Measurements from ENCODE around the gene RAET1G. TPM values are rescaled to one million over a fixed set of nuclear protein-coding genes. Genes with fewer than 3 reads are reported as not detected.
"Not testable (repeated sequence)": the region's sequence is repeated elsewhere in the genome, so short reads cannot be mapped to it uniquely, and the experiment has no call there.

The RAET1G gene
- total and polyA plus RNA-seq, 2 donors (not counting 3 experiments of a cell fraction or from before 2014, with no cell fraction given), result 1.6 to 2.1 TPM

DNA sequence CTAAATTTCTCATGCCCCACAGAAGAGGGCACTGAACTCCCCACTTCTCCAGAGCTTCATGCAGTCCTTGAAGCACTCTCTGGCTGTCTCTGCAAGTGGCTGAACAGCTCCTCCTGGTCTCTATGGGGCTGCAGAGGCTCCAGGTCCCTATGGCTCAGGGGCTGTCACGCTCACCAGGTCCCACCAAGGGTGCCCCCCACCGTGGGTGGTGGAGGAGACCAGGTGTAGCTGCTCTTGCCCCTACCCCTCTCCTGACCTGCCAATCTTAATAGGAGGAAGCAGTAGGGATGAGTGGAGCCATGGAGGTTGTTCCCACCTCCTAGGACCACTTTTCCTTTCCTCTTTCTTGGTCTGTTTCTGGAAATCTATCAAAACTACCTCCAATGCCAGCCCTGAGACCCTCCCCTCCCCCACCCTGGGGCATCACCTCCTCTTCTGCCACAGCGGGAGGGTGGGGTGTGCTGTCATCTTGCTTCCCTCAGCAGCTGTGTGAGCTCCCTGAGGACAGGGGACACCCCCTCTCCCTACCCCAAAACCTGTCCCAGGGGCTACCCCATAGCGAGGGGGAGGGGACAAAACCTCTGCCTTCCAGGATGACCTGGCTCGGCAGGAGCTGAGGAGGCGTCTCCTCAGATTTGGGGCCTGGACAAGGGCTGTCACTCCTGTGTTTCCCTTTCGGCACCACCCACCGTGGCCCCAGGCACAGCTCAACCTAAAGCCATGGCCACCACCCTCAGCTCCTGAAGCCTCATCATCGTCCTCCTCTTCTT is 13.0 kb downstream of the RAET1G start:
- dilution Hi-C loops (cut with MboI; ENCODE audit: extremely low pct_ligation_motif_present, low sequenced_read_pairs) (no loop called here), intact Hi-C loops (cut with micrococcal nuclease) (no loop called here)
- Histone ChIP-seq H4K20me1 (replicated peaks; ENCODE audit: control insufficient read depth, extremely low read depth, insufficient read depth, low read length) (no peaks in the 10 kb centered on the region), H3K27me3 (ENCODE audit: control insufficient read depth in 2 of 2, insufficient read depth in 2 of 2, low read length in 2 of 2) (peaks cover 6 to 8% of the 10 kb centered on the region in 2 experiments), H2AFZ (ENCODE audit: low read depth, low read length) (no peak overlapping the region), H3K36me3 (ENCODE audit: control insufficient read depth in 2 of 2, extremely low read depth in 1 of 2, insufficient read depth in 2 of 2, low read length in 2 of 2) (no peaks in the 10 kb centered on the region), H3K4me3 (replicated peaks in 1 of 3; ENCODE audit: insufficient read depth in 1 of 3, low read depth in 1 of 3, low read length in 3 of 3) (no peak overlapping the region), H3K79me2 (ENCODE audit: control insufficient read depth, insufficient read depth, low read length) (no peaks in the 10 kb centered on the region), H3K9me3 (replicated peaks; ENCODE audit: control insufficient read depth, insufficient read depth, low read length) (no peaks in the 10 kb centered on the region), H3K4me1 (ENCODE audit: control insufficient read depth, extremely low read depth, insufficient read depth, low read length) (no peaks in the 10 kb centered on the region), H3K9me1 (replicated peaks; ENCODE audit: control insufficient read depth, extremely low read depth, insufficient read depth, low read length) (no peaks in the 10 kb centered on the region), H3K4me2 (ENCODE audit: insufficient read depth, low read length) (no peak overlapping the region), H3K27ac (ENCODE audit: insufficient read depth, low read depth, low read length) (no peak overlapping the region), H3K9ac (replicated peaks; ENCODE audit: extremely low read depth, insufficient read depth, low read length) (no peak overlapping the region)
- DNase-seq (ENCODE audit: low read depth, low spot score) (no peak), FAIRE-seq (no peak)
- BruUV-seq (replicated peaks), result no TSS peak
- ChIA-PET CTCF (interaction anchor here (1.3 kb wide), 1 partner anchor 14 kb away, joined by 3 read pairs; no protein-coding TSS in a partner anchor), POLR2A (no interaction called here)
- TF ChIP-seq MYC (IDR thresholded peaks at IDR 0.05; ENCODE audit: low read depth, low read length) (no peak), FOS (IDR thresholded peaks at IDR 0.05; ENCODE audit: borderline replicate concordance, insufficient read depth, low read length) (no peak), POLR2A (IDR thresholded peaks at IDR 0.05; ENCODE audit: low read depth, low read length) (no peak), POLR2AphosphoS5 (IDR thresholded peaks at IDR 0.05; ENCODE audit: insufficient read depth, low read depth, low read length) (no peak), EZH2 (IDR thresholded peaks at IDR 0.05; ENCODE audit: borderline replicate concordance, low read depth, low read length, severe bottlenecking) (no peak), JUN (IDR thresholded peaks at IDR 0.05; ENCODE audit: borderline replicate concordance, insufficient read depth, insufficient read length, low read depth) (no peak), GATA2 (IDR thresholded peaks at IDR 0.05; ENCODE audit: insufficient read depth, insufficient read length, low read depth, low read length) (no peak)
- TF ChIP-seq, protein P1, sequence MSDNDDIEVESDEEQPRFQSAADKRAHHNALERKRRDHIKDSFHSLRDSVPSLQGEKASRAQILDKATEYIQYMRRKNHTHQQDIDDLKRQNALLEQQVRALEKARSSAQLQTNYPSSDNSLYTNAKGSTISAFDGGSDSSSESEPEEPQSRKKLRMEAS (IDR thresholded peaks at IDR 0.05; ENCODE audit: insufficient read depth, insufficient read length), result no peak
- TF ChIP-seq, protein P2, sequence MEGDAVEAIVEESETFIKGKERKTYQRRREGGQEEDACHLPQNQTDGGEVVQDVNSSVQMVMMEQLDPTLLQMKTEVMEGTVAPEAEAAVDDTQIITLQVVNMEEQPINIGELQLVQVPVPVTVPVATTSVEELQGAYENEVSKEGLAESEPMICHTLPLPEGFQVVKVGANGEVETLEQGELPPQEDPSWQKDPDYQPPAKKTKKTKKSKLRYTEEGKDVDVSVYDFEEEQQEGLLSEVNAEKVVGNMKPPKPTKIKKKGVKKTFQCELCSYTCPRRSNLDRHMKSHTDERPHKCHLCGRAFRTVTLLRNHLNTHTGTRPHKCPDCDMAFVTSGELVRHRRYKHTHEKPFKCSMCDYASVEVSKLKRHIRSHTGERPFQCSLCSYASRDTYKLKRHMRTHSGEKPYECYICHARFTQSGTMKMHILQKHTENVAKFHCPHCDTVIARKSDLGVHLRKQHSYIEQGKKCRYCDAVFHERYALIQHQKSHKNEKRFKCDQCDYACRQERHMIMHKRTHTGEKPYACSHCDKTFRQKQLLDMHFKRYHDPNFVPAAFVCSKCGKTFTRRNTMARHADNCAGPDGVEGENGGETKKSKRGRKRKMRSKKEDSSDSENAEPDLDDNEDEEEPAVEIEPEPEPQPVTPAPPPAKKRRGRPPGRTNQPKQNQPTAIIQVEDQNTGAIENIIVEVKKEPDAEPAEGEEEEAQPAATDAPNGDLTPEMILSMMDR (IDR thresholded peaks at IDR 0.05; ENCODE audit: extremely low read depth in 1 of 2, insufficient read depth in 1 of 2, low read depth in 1 of 2, low read length in 2 of 2), result no peak

DNA sequence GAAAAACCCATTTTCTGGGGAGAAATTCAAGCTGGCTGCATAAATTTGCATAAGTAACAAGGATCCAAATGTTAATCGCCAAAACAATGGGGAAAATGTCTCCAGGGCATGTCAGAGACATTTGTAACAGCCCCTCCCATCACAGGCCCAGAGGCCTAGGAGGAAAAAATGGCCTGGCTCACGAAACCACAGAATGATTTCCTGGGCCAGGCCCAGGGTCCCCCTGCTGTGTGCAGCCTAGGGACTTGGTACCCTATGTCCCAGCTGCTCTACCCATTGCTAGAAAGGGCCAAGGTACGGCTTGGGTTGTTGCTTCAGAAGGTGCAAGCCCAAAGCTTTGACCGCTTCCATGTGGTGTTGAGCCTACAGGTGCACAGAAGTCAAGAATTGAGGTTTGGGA is 14.4 kb downstream of the RAET1G start:
- POLR2A ChIA-PET; H3K9me1 ChIP-seq (replicated peaks; ENCODE audit: control insufficient read depth, extremely low read depth, insufficient read depth, low read length); dilution Hi-C loops (cut with MboI; ENCODE audit: extremely low pct_ligation_motif_present, low sequenced_read_pairs); intact Hi-C loops (cut with micrococcal nuclease); H3K9ac ChIP-seq (replicated peaks; ENCODE audit: extremely low read depth, insufficient read depth, low read length); H3K36me3 ChIP-seq (ENCODE audit: control insufficient read depth in 2 of 2, extremely low read depth in 1 of 2, insufficient read depth in 2 of 2, low read length in 2 of 2); H3K27me3 ChIP-seq (ENCODE audit: control insufficient read depth in 2 of 2, insufficient read depth in 2 of 2, low read length in 2 of 2); FAIRE-seq; H3K4me2 ChIP-seq (ENCODE audit: insufficient read depth, low read length); DNase-seq (ENCODE audit: low read depth, low spot score); H3K27ac ChIP-seq (ENCODE audit: insufficient read depth, low read depth, low read length); BruUV-seq (replicated peaks); H3K9me3 ChIP-seq (replicated peaks; ENCODE audit: control insufficient read depth, insufficient read depth, low read length); H3K79me2 ChIP-seq (ENCODE audit: control insufficient read depth, insufficient read depth, low read length); H3K4me1 ChIP-seq (ENCODE audit: control insufficient read depth, extremely low read depth, insufficient read depth, low read length); H2AFZ ChIP-seq (ENCODE audit: low read depth, low read length); H4K20me1 ChIP-seq (replicated peaks; ENCODE audit: control insufficient read depth, extremely low read depth, insufficient read depth, low read length); H3K4me3 ChIP-seq (replicated peaks in 1 of 3; ENCODE audit: insufficient read depth in 1 of 3, low read depth in 1 of 3, low read length in 3 of 3): not testable (repeated sequence)
- CTCF ChIA-PET, result interaction anchor here (1.3 kb wide), 1 partner anchor 16 kb away, joined by 3 read pairs; no protein-coding TSS in a partner anchor

Measured in endothelial cell of umbilical vein (primary cell).